H1 (cell line): ENCODE data around the gene ACLY.

Experiments used
- BRCA1 ChIP-seq: IDR thresholded peaks from 2 replicates; pipeline ENCODE4 v1.6.1; 2012; ENCODE audit warnings: low read depth, low read length, improper control_type of control experiment
- GABPA ChIP-seq: IDR thresholded peaks from 2 replicates; pipeline ENCODE4 v1.6.1; 2011; ENCODE audit warnings: mild to moderate bottlenecking, low read length, moderate library complexity, borderline replicate concordance; ENCODE audit not compliant: insufficient read depth
- POLR2A ChIP-seq, 2 experiments: IDR thresholded peaks; 1 replicate in 1 of 2; 2 replicates in 1 of 2; pipeline ENCODE4 v1.6.1; 2011; ENCODE audit warnings: low read depth in 2 of 2, low read length in 2 of 2, mild to moderate bottlenecking in 2 of 2; ENCODE audit errors: control extremely low read depth in 1 of 2
- SIN3A ChIP-seq, 2 experiments: IDR thresholded peaks in 1 of 2; conservative IDR thresholded peaks in 1 of 2; 2 replicates each; pipeline ENCODE4 v1.6.1; 2011 to 2012; ENCODE audit warnings: low read length in 2 of 2, improper control_type of control experiment in 1 of 2, low read depth in 1 of 2, mild to moderate bottlenecking in 1 of 2

DNA sequence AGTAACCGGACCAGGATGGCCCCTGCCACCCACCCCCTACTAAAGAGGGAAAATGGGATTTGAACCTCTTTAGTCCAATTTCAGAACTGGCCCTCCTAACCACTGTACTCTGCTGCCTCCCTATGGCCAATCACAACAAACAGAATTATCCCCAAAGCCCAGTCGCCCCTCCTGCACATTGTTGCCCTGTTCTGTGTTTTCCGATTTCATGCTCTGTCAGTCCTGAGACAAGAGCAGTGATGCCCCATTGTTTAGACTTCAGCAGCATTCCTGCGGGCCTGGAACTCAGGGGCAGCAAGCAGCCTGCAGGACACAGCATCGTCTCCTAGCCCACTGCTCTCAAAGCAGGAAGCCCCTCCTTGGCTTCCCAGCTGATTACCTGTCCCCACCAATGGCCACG is 33.0 kb downstream of the ACLY start:
- TF ChIP-seq BRCA1 (no peak), SIN3A (conservative IDR thresholded peaks at IDR 0.05 in 1 of 2, IDR thresholded peaks at IDR 0.05 in 1 of 2; ENCODE audit: low read depth in 1 of 2, low read length in 2 of 2) (no peak), GABPA (no peak), POLR2A (IDR thresholded peaks at IDR 0.05; ENCODE audit: control extremely low read depth in 1 of 2, low read depth in 2 of 2, low read length in 2 of 2) (no peak)
